Activated T-helper 1 cell treated with Interleukin-2 at 50 U/mL for 16 hours (primary cell): Measurements from ENCODE around the gene HLCS.

Experiments used
- DNase-seq: peaks from one replicate; pipeline ENCODE4 v3.0.0-alpha.2; 2020; ENCODE audit warnings: low read depth

The HLCS gene

DNA sequence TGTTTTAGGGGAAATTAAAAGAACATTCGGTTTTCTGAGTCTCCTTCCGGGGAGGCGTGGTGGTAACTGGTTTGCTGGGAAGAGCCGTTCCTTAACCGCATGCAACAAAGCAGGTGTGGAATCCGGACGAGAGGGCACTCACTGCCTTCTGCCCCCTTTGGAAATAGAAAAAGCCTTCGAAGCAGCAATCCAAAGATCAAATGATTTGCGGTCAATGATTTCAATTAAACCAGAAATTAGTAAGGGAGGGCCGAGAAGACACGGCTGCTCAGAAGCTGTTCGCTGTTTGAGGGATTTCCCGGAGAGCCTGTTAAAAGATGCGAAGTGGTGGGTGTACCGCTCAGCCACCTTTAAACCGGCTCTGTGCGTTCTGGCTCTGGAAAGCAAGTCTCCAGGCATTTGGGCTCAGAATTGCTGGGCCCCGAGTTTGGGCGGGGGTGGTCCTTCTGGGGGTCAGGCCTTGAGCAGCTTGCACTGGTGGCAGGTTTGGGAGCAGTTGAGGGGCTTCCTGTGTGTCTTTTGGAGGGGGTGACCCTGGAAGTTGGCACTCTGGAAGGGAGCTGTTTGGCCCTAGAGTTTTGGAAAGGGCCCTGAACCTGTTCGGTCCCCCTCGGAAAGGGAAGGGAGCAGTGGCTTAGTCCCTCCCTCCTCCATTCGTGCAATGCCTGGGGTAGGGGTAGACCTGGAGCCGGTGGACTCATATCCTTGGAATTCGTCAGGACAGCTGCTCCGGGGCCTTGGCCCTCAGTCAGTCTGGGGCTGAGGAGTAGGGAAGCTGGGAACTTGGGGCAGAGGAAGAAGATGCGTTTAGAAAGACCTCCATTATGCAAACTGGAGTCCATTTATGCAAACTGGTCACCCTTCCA, 264.5 kb downstream of the HLCS start:
- DNase-seq, result no peak

DNA sequence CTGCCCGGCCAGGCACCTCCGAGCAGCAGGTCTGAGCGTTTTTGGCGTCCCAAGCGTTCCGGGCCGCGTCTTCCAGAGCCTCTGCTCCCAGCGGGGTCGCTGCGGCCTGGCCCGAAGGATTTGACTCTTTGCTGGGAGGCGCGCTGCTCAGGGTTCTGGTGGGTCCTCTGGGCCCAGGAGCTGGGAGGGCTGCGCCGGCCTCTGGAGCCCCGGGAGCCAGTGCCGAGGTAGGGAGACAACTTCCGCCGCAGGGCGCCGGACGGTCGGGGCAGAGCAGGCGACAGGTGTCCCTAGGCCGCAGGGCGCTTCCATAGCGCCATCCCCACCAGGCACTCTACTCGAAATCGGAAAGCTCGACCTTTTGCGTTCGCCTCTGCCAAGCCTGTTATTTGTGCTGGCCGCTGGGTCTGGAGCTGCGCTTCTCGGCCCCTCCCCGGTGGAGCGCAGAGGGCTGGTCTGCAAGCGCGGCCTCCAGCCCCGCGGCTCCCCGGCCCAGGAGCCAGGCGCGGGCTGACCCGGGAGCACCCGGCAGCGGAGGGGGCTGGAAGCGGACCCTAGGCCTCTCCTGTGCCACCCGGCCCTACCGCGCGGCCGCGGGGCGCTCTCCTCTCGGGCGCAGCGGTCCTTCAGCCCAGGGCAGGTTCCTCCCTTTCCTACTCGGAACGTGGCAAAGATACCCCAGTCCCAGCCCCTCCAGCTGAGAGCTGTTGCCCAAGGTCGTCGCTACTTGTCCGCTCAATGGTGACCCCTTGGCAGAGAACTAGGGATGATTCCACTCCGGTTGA, 265.3 kb downstream of the HLCS start:
- DNase-seq, result no peak
